ENCODE results near the gene KCNK3.

- TF ChIP-seq RAD21 (conservative IDR thresholded peaks at IDR 0.05) (no peak), CTCF (IDR thresholded peaks at IDR 0.05; ENCODE audit: poor library complexity, severe bottlenecking) (no peak), EZH2 (IDR thresholded peaks at IDR 0.05; ENCODE audit: borderline replicate concordance, insufficient read depth, low read length, poor library complexity, severe bottlenecking) (no peak), TAF1 (IDR thresholded peaks at IDR 0.05; ENCODE audit: low read depth) (no peak), MXI1 (conservative IDR thresholded peaks at IDR 0.05; ENCODE audit: poor library complexity, severe bottlenecking) (no peak)
- TF ChIP-seq, protein P1, sequence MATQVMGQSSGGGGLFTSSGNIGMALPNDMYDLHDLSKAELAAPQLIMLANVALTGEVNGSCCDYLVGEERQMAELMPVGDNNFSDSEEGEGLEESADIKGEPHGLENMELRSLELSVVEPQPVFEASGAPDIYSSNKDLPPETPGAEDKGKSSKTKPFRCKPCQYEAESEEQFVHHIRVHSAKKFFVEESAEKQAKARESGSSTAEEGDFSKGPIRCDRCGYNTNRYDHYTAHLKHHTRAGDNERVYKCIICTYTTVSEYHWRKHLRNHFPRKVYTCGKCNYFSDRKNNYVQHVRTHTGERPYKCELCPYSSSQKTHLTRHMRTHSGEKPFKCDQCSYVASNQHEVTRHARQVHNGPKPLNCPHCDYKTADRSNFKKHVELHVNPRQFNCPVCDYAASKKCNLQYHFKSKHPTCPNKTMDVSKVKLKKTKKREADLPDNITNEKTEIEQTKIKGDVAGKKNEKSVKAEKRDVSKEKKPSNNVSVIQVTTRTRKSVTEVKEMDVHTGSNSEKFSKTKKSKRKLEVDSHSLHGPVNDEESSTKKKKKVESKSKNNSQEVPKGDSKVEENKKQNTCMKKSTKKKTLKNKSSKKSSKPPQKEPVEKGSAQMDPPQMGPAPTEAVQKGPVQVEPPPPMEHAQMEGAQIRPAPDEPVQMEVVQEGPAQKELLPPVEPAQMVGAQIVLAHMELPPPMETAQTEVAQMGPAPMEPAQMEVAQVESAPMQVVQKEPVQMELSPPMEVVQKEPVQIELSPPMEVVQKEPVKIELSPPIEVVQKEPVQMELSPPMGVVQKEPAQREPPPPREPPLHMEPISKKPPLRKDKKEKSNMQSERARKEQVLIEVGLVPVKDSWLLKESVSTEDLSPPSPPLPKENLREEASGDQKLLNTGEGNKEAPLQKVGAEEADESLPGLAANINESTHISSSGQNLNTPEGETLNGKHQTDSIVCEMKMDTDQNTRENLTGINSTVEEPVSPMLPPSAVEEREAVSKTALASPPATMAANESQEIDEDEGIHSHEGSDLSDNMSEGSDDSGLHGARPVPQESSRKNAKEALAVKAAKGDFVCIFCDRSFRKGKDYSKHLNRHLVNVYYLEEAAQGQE (IDR thresholded peaks at IDR 0.05; ENCODE audit: borderline replicate concordance) = no peak
Measured at GRCh38 chr2:26709323-26710110, 17.0 kb downstream of the KCNK3 start.
